Neutrophil (primary cell): Measurements from ENCODE around the gene LDLRAD4.

Experiments
- H3K27ac ChIP-seq: fragments of 200-600 bp; sonication (generic); 2 replicates; pipeline ENCODE4 v1.5.1; 2016; ENCODE audit warnings: mild to moderate bottlenecking, moderate library complexity
- H3K27me3 ChIP-seq: fragments of 200-600 bp; sonication (generic); 2 replicates; pipeline ENCODE4 v1.6.0; 2016; ENCODE audit warnings: mild to moderate bottlenecking
- H3K36me3 ChIP-seq: fragments of 200-600 bp; sonication (generic); 2 replicates; pipeline ENCODE4 v1.5.1; 2017
- H3K4me1 ChIP-seq, 2 experiments: fragments of 200-600 bp in 1 of 2; sonication (generic) in 1 of 2; 1 replicate in 1 of 2; 2 replicates in 1 of 2; pipeline versions ENCODE4 v1.5.1 to v1.6.1; 2013 to 2016; ENCODE audit warnings: low read depth in 1 of 2, low read length in 1 of 2, mild to moderate bottlenecking in 1 of 2, moderate library complexity in 1 of 2; ENCODE audit not compliant: control insufficient read depth in 1 of 2, insufficient read depth in 1 of 2
- H3K4me3 ChIP-seq, 2 experiments: fragments of 200-600 bp in 1 of 2; sonication (generic) in 1 of 2; 1 replicate in 1 of 2; 2 replicates in 1 of 2; pipeline ENCODE4 v1.5.1; 2013 to 2016; ENCODE audit warnings: low read depth in 1 of 2, low read length in 1 of 2, mild to moderate bottlenecking in 1 of 2, moderate library complexity in 1 of 2
- H3K9me3 ChIP-seq: fragments of 200-600 bp; sonication (generic); 2 replicates; pipeline ENCODE4 v1.5.1; 2016
- CTCF ChIP-seq: fragments of 200-600 bp; sonication (generic); IDR thresholded peaks from 2 replicates; pipeline ENCODE4 v1.5.1; 2016; ENCODE audit warnings: antibody characterized with exemption

The LDLRAD4 gene

GRCh38 chr18:13178197-13178596 is 40.4 kb upstream of the LDLRAD4 start:
- H3K27ac ChIP-seq = no peak overlapping the region
- no peaks in the 10 kb centered on the region for H3K9me3 ChIP-seq
- TF ChIP-seq CTCF = no peak
- H3K4me1 ChIP-seq = no peaks in the 10 kb centered on the region
- no peak overlapping the region for H3K4me3 ChIP-seq
- no peaks in the 10 kb centered on the region for H3K27me3 ChIP-seq
- no peaks in the 10 kb centered on the region for H3K36me3 ChIP-seq

GRCh38 chr18:13178976-13179375 is 39.6 kb upstream of the LDLRAD4 start:
- no peak overlapping the region for H3K4me3 ChIP-seq
- no peak overlapping the region for H3K27ac ChIP-seq
- no peak for TF ChIP-seq CTCF
- no peaks in the 10 kb centered on the region for H3K9me3 ChIP-seq
- H3K4me1 ChIP-seq = no peaks in the 10 kb centered on the region
- no peaks in the 10 kb centered on the region for H3K27me3 ChIP-seq
- no peaks in the 10 kb centered on the region for H3K36me3 ChIP-seq

- Histone ChIP-seq H3K9me3 (no peaks in the 10 kb centered on the region), H3K4me3 (no peak overlapping the region), H3K4me1 (no peaks in the 10 kb centered on the region), H3K27me3 (no peaks in the 10 kb centered on the region), H3K27ac (no peak overlapping the region), H3K36me3 (no peaks in the 10 kb centered on the region)
- no peak for TF ChIP-seq CTCF
These were observed 38.9 kb upstream of the LDLRAD4 start for GRCh38 chr18:13179566-13180113.

GRCh38 chr18:13180614-13181375 is 37.8 kb upstream of the LDLRAD4 start:
- TF ChIP-seq CTCF = no peak
- Histone ChIP-seq H3K4me3 (no peak overlapping the region), H3K9me3 (no peaks in the 10 kb centered on the region), H3K36me3 (no peaks in the 10 kb centered on the region), H3K27ac (no peak overlapping the region), H3K27me3 (no peaks in the 10 kb centered on the region), H3K4me1 (no peaks in the 10 kb centered on the region)

- Histone ChIP-seq H3K36me3 (no peaks in the 10 kb centered on the region), H3K27ac (no peak overlapping the region), H3K4me3 (no peak overlapping the region), H3K27me3 (no peaks in the 10 kb centered on the region), H3K9me3 (no peaks in the 10 kb centered on the region), H3K4me1 (no peaks in the 10 kb centered on the region)
- TF ChIP-seq CTCF = no peak
These were observed 36.8 kb upstream of the LDLRAD4 start for GRCh38 chr18:13181765-13182164.
